HG03460 (cell line): ENCODE results near the gene SERAC1.

Experiments
- ATAC-seq: cut with Tn5 transposase; IDR thresholded peaks from one replicate; pipeline ENCODE4 v1.9.1; 2021; ENCODE audit not compliant: unreplicated experiment

Gene SERAC1

DNA sequence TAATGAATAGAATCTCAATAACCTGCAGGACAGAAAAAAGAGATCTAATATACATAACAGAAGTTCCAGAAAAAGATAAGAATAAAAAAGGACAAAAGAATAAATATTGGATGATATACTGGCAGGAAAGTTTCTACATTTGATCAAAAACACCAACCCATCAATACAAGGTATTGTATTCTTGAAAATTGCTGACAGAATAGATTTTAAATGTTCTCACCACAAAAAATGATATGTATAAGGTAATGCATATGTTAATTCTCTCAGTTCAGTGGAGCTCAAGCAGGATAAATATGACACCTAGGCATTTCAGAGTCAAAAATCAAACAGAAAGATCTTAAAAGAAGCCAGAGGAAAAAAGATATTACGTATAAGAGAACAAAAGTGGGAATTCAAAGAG, 43.8 kb downstream of the SERAC1 start:
- ATAC-seq, result no peak

DNA sequence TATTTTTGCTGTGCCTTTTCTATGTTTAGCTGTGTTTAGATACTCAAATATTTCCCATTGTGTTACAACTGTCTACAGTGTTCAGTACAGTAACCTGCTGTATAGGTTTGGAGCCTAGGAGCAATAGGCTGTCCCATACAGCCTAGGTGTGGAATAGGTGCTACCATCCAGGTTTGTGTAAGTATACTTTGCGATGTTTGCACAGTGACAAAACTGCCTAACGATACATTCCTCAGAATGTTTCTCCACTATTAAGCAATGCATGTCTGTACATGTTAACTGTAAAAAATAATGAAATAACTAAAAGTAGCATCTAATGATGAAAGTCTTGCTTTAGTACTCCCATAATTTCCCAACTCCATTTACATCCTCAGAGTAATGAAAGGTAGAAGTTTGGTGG, 46.0 kb downstream of the SERAC1 start:
- ATAC-seq, result no peak

DNA sequence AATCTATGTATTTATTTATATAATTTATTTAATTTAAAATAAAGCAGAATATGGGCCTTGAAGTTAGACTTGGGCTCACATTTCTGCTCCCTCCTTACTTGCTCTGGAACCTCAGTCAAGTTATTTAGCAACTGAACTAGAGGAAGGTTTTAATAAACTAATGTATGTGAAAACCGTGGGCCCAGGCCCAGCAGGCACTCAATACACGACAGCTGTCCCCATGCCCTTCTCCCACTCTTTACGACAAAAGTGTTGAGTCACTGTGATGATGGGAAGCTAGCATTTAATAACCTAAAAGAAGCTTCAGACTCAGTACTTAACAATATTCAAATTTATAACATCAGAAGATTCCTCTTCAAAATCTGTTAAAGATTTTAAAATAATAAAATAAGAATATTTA, 46.7 kb downstream of the SERAC1 start:
- no peak for ATAC-seq

- no peak for ATAC-seq
Measured at GRCh38 chr6:158118886-158119285, 49.2 kb downstream of the SERAC1 start.

DNA sequence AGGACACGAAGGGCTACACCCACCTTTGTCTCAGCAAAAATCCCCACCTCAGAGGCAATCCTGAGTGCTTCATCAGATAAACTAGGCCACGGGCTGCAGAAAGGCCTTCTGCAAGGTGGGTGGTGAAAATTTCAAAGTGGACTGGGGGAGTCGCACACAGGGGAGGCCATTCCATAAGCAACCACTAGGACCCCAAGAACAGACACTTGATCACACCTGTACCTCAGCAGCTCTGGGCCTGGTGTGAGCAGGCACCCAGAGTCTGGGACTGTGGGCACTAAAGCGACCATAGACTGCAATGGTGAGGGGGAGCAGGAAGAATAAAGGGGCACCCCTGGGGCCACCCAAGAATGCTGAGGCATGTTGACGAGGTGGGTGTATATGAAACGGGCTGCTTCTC, 52.6 kb downstream of the SERAC1 start:
- ATAC-seq, result no peak

DNA sequence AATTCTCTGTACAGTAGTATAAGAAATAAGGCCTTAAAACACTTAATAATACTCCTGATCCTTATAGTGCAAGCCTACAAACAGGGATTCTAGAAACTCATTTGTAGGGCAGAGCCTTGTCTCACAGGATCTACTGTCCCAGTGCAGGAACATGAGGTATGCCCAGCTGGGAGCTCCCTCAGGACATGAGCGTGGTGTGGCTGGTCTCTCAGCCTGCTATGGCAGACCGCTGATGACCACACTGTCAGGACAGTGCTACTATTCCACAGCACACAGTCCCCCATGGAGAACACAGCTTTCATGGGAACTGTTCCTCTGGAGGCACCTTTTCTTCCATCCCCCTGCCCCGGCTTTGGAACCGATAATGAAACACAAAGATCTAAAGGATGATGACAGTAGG, 53.0 kb downstream of the SERAC1 start:
- ATAC-seq, result no peak

DNA sequence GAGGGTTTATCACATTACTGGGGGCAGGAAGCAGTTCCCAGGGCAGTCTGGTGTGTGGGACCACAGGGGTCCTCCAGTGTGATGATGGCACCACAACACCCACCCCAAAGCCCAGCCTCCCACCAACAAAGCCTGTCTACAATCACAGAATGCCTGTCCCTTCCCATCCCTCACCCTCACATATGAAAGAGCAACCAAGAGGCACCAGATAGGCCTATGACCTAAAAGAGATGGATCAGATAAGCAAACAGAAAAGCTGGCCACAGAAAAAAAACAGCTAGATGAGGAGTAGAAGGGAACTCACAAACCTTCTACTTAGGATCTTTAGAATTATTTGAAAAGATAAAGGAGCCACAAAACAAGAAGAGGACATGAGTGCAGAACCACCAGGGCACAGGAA, 54.3 kb downstream of the SERAC1 start:
- no peak for ATAC-seq

DNA sequence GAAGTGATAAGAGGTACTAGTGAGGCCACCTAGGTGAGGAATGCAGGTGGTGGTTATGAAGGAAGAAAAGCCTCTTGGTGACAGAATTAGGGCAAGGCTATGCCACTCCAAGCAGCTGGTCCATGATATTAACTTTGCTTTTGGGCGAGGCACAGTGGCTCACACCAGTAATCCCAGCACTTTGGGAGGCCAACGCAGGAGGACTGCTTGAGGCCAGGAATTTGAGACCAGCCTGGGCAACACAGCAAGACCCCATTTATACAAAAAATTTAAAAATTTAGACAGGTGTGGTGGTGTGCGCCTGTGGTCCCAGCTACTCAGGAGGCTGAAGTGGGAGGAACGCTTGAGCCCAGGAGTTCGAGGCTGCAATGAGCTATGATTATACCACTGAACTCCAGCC, 56.1 kb downstream of the SERAC1 start:
- ATAC-seq, result no peak

- no peak for ATAC-seq
Measured at GRCh38 chr6:158110986-158111385, 57.1 kb downstream of the SERAC1 start.

- ATAC-seq, result no peak
Measured at GRCh38 chr6:158109748-158110147, 58.3 kb downstream of the SERAC1 start.

GRCh38 chr6:158104696-158105095, 63.4 kb downstream of the SERAC1 start:
- no peak for ATAC-seq

DNA sequence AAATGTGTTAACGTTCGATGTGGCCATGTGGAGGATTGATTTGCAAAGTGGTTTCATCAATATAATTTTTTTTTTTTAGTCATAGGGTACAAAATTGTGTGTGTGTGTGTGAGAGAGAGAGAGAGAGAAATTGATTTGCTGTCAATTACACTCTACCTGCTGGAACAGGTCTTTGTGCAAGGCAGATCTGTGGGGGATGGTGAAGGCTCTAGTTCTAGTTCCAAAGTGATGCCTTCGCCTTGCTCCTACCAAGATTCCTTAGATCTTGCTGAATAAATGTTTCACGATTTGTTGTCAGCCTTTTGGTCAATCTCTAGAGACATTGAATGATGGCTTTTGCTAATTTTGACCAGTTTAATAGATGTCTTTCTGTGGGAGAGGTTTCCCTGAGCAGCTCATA, 64.8 kb downstream of the SERAC1 start:
- no peak for ATAC-seq

DNA sequence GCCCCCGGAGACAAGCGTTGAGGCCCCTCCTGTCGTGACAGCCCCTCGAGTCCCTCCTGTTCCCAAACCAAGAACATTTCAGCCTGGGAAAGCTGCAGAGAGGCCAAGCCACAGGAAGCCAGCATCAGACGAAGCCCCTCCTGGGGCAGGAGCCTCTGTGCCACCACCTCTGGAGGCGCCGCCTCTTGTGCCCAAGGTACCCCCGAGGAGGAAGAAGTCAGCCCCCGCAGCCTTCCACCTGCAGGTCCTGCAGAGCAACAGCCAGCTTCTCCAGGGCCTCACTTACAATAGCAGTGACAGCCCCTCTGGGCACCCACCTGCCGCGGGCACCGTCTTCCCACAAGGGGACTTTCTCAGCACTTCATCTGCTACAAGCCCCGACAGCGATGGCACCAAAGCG, 72.4 kb downstream of the SERAC1 start:
- ATAC-seq, result no peak

DNA sequence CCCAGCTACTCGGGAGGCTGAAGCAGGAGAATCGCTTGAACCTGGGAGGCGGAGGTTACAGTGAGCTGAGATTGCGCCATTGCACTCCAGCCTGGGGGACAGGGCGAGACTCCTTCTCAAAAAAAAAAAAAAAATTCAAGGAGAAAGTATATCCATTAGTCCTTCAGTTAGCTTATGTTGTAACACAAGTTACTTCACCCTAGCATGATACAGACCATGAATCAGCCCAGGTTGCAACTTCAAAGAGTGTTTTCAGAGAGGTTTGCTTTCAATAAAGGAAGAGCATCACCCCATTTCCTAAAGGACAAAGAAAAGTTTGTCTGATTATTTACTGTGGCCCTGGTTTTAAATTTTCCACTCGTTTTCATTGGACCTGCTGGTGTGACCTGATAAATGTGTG, 73.0 kb downstream of the SERAC1 start:
- no peak for ATAC-seq

GRCh38 chr6:158092806-158093205, 75.3 kb downstream of the SERAC1 start:
- no peak for ATAC-seq

DNA sequence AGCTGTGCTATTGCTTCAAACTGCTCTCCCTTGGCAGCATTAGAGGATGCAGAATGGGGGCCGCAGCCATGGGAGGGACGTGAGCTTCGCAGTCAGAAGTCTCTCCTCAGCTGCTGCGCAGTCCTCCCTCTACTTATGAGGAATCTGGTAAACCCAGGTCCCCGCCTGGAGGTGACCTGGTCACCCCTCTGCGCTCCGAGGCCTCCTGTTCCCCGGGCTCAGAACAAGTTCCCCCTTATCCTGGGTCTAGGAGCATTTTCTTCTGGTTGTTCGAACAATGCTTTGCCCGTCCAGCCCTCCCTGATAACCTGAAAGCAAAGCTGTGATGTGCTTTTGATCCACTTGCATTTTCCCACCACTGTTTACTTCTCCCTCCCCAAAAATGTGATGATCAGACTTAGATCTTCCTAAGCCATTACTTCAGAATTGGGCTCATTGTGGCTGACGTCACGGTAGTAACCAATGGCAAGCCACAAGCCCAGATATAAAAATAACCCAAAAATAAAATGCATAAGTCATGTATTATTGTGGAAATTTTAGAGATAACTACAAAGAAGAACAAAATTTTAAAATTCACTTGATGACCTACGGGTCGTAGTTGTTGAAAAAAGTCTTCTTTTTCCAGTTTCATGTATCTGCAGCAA, 80.7 kb downstream of the SERAC1 start:
- no peak for ATAC-seq

- no peak for ATAC-seq
Measured at GRCh38 chr6:158086504-158087223, 81.4 kb downstream of the SERAC1 start.

GRCh38 chr6:158086054-158086503, 82.0 kb downstream of the SERAC1 start:
- ATAC-seq, result peak; percentile 82

GRCh38 chr6:158085261-158086053, 82.6 kb downstream of the SERAC1 start:
- no peak for ATAC-seq

DNA sequence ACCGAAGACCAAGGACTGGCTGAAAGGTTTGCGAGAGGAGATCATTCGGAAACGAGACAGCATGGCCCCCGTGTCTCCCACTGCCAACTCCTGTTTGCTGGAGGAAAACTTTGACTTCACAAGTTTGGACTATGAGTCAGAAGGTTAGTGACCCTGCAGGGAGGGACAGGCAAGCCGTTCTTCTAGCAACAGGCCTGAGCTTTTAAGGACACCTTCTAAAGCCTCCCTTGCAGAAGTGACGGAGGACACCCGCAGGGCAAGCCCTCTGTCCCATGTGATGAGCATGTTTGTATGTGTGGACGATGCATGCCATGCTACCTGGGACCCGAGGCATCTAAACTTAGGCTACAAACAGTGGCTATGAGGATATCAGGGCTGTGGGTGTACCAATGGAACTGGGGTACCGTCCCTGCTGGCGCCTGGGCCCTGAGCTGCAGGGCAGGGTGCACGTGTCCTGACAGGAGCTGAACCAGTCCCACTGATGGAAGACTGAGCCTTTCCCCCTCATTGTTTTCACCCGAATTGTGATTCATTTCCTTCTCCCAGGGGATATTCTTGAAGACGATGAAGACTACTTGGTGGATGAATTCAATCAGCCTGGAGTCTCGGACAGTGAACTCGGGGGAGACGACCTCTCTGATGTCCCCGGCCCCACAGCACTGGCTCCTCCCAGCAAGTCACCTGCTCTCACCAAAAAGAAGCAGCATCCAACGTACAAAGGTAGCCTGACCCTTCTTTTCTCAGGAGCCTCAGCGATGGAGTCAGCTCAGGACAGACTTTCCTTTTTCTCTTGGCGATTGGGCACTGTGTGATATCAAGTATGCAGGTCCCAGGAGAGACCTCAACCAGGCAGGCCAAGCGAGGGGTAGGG, 84.4 kb downstream of the SERAC1 start:
- no peak for ATAC-seq

DNA sequence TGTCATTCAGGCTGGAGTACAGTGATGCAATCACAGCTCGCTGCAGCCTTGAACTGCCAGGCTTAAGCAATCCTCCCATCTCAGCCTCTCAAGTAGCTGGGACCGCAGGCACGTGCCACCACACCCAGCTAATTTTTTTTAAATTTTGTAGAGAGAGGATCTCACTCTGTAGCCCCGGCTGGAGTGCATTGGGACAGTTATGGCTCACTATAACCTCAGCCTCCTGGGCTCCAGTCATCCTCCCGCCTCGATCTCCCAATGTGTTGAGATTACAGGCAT, 86.5 kb downstream of the SERAC1 start:
- ATAC-seq, result no peak
